ENCODE results near the gene APBB2. TPM values are rescaled to one million over a fixed set of nuclear protein-coding genes. Genes with fewer than 3 reads are reported as not detected.

The APBB2 gene
- total and polyA plus RNA-seq, 2 donors (not counting 1 experiment from before 2014, with no cell fraction given) = 4.4 to 15.8 TPM

DNA sequence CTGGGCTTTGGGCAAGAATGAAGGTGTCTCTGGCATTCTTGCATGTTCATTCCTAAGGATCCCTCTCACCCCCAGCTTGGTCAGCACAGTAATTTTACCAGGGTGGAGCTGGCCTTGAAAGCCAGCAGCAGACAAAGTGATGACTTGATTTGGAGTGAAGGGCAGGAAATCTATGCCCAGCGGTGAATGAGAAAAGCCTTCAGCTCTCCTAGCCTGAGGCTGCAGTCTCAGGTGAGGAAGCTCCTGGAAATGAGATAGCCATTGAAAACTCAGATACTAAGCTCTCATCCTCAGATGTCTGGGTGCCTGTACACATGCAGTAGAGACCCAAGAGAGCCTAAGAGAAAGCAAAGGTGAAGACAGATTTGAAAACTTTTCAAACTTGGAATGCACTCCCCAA lies 31.6 kb upstream of the APBB2 start:
- DNase-seq (no peak), ATAC-seq (ENCODE audit: low read depth) (no peak)
- no peak overlapping the region for H3K4me3 ChIP-seq (ENCODE audit: control extremely low read depth in 1 of 5, extremely low read depth in 1 of 5, insufficient read depth in 1 of 5, low read depth in 2 of 5, low read length in 4 of 5)
- H4K20me1 ChIP-seq (ENCODE audit: control insufficient read depth, insufficient read depth, low read length, poor library complexity, severe bottlenecking) = no peaks in the 10 kb centered on the region
- WGBS (ENCODE audit: insufficient coverage) = 100% methylated on average over 1 of the region's 1 CpG
- no peaks in the 10 kb centered on the region for H3K4me1 ChIP-seq (ENCODE audit: control insufficient read depth in 2 of 2, insufficient read depth in 2 of 2, low read length in 2 of 2)
- no peak overlapping the region for H3K9ac ChIP-seq (ENCODE audit: low read length)
- peaks cover 42% of the 10 kb centered on the region for H3K27me3 Mint-ChIP-seq
- peaks cover 0 to 8% (median 2%) of the 10 kb centered on the region in 4 experiments for H3K27me3 ChIP-seq (replicated peaks in 1 of 4; ENCODE audit: control extremely low read depth in 1 of 4, control insufficient read depth in 3 of 4, insufficient read depth in 4 of 4, low read length in 3 of 4)
- no peaks in the 10 kb centered on the region for H3K79me2 ChIP-seq (ENCODE audit: control insufficient read depth, insufficient read depth, low read length)
- no peak overlapping the region for H3K27ac Mint-ChIP-seq
- no peak for TF ChIP-seq EZH2 (IDR thresholded peaks at IDR 0.05; ENCODE audit: borderline replicate concordance, insufficient read depth, low read depth, low read length, poor library complexity, severe bottlenecking)
- TF ChIP-seq, protein P1, sequence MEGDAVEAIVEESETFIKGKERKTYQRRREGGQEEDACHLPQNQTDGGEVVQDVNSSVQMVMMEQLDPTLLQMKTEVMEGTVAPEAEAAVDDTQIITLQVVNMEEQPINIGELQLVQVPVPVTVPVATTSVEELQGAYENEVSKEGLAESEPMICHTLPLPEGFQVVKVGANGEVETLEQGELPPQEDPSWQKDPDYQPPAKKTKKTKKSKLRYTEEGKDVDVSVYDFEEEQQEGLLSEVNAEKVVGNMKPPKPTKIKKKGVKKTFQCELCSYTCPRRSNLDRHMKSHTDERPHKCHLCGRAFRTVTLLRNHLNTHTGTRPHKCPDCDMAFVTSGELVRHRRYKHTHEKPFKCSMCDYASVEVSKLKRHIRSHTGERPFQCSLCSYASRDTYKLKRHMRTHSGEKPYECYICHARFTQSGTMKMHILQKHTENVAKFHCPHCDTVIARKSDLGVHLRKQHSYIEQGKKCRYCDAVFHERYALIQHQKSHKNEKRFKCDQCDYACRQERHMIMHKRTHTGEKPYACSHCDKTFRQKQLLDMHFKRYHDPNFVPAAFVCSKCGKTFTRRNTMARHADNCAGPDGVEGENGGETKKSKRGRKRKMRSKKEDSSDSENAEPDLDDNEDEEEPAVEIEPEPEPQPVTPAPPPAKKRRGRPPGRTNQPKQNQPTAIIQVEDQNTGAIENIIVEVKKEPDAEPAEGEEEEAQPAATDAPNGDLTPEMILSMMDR (IDR thresholded peaks at IDR 0.05) = no peak
- POLR2A ChIA-PET = no interaction called here
- H3K4me1 Mint-ChIP-seq = no peaks in the 10 kb centered on the region
- H2AFZ ChIP-seq (ENCODE audit: insufficient read depth, low read depth, low read length, poor library complexity, severe bottlenecking) = no peak overlapping the region
- no peak overlapping the region for H3K27ac ChIP-seq (ENCODE audit: low read length in 2 of 2)
- CTCF ChIA-PET = no interaction called here
- no peaks in the 10 kb centered on the region for H3K36me3 ChIP-seq (replicated peaks in 1 of 2; ENCODE audit: control extremely low read depth in 1 of 2, control insufficient read depth in 1 of 2, extremely low read depth in 1 of 2, insufficient read depth in 2 of 2, low read length in 1 of 2)
- intact Hi-C loops (cut with micrococcal nuclease) = no loop called here
- no peaks in the 10 kb centered on the region for H3K9me3 Mint-ChIP-seq (ENCODE audit: insufficient read depth)
- no peak overlapping the region for H3K4me2 ChIP-seq (replicated peaks; ENCODE audit: low read depth, low read length, poor library complexity, severe bottlenecking)
- peaks cover 0 to 4% (median 0%) of the 10 kb centered on the region in 3 donors for H3K9me3 ChIP-seq (ENCODE audit: control extremely low read depth in 1 of 3, control insufficient read depth in 2 of 3, insufficient read depth in 1 of 3, low read length in 2 of 3)
- H3K4me3 Mint-ChIP-seq = no peak overlapping the region

DNA sequence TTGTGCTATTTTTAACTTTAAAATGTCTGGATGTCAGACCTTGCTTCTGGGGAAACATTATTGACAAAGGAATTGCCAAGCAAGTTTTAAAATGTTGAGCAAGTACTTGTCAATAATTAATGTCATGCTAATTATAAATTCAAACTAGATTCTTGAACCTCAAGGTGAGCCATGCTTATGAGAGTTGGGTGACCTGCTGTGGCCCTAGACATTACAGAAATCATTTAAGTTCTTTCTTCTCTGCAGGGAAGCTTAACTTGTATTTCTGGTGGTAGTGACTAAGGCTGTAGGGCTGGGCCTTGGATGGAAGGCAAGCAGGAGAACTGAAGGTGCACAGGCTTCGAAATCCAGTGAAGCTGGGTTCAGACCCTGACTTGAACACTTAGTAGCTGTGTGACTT lies 27.6 kb upstream of the APBB2 start:
- 80% methylated on average over 1 of the region's 1 CpG for WGBS (ENCODE audit: insufficient coverage)
- Histone ChIP-seq H3K9me3 (ENCODE audit: control extremely low read depth in 1 of 3, control insufficient read depth in 2 of 3, insufficient read depth in 1 of 3, low read length in 2 of 3) (no peaks in the 10 kb centered on the region), H3K4me2 (replicated peaks; ENCODE audit: low read depth, low read length, poor library complexity, severe bottlenecking) (no peak overlapping the region), H3K9ac (ENCODE audit: low read length) (no peak overlapping the region), H2AFZ (ENCODE audit: insufficient read depth, low read depth, low read length, poor library complexity, severe bottlenecking) (no peak overlapping the region), H3K4me3 (ENCODE audit: control extremely low read depth in 1 of 5, extremely low read depth in 1 of 5, insufficient read depth in 1 of 5, low read depth in 2 of 5, low read length in 4 of 5) (no peak overlapping the region), H3K36me3 (replicated peaks in 1 of 2; ENCODE audit: control extremely low read depth in 1 of 2, control insufficient read depth in 1 of 2, extremely low read depth in 1 of 2, insufficient read depth in 2 of 2, low read length in 1 of 2) (no peaks in the 10 kb centered on the region), H3K27ac (ENCODE audit: low read length in 2 of 2) (no peak overlapping the region), H3K27me3 (replicated peaks in 1 of 4; ENCODE audit: control extremely low read depth in 1 of 4, control insufficient read depth in 3 of 4, insufficient read depth in 4 of 4, low read length in 3 of 4) (peaks cover 0 to 8% (median 2%) of the 10 kb centered on the region in 4 experiments), H4K20me1 (ENCODE audit: control insufficient read depth, insufficient read depth, low read length, poor library complexity, severe bottlenecking) (no peaks in the 10 kb centered on the region), H3K4me1 (ENCODE audit: control insufficient read depth in 2 of 2, insufficient read depth in 2 of 2, low read length in 2 of 2) (no peaks in the 10 kb centered on the region), H3K79me2 (ENCODE audit: control insufficient read depth, insufficient read depth, low read length) (no peaks in the 10 kb centered on the region)
- ChIA-PET POLR2A (no interaction called here), CTCF (no interaction called here)
- intact Hi-C loops (cut with micrococcal nuclease) = no loop called here
- Mint-ChIP-seq H3K4me3 (no peak overlapping the region), H3K4me1 (no peaks in the 10 kb centered on the region), H3K27ac (no peak overlapping the region), H3K9me3 (ENCODE audit: insufficient read depth) (no peaks in the 10 kb centered on the region), H3K27me3 (peaks cover 23% of the 10 kb centered on the region)
- no peak for DNase-seq
- ATAC-seq (ENCODE audit: low read depth) = no peak
- TF ChIP-seq EZH2 (IDR thresholded peaks at IDR 0.05; ENCODE audit: borderline replicate concordance, insufficient read depth, low read depth, low read length, poor library complexity, severe bottlenecking) = no peak
- TF ChIP-seq, protein P1 (IDR thresholded peaks at IDR 0.05) = no peak
